ENCODE measurements around the gene DGKG. TPM values are rescaled to one million over a fixed set of nuclear protein-coding genes. Genes with fewer than 3 reads are reported as not detected.

The DGKG gene
- total and polyA plus RNA-seq, 4 donors = 0.84 to 7.8 (median 1.7) TPM

DNA sequence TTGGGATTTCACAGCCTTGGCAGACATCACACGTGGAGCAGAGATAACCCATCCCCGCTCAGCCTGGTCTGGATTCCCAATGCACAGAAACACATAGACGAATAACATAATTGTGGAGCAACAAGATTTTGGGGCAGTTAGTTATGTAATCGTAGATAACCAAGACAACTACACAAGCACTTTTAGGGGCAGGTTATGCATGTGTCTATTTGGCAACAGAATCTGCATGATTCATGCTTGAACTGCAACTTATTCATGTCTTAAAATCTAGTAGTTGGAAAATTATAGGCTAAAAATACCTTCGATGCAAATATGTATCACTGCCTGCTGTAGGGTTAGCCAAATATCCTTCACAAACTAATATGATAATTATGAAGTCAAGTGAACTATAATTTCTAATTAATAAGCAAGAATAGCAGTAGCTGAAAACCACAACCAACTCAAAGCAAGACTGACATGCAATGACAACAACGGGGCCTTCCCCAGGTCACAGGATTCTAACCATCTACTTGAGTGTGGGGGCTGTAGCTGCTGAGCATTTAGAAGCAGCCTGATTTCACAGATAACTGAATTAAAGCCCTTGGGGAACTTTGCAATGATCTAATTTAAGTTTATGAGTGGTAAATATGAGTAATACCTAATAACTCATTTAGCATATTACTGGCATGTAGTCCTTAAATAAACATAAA, 31.1 kb downstream of the DGKG start:
- Histone ChIP-seq H3K27me3 (ENCODE audit: control insufficient read depth in 4 of 4, insufficient read depth in 4 of 4, low read length in 3 of 4) (no peaks in the 10 kb centered on the region), H3K36me3 (ENCODE audit: control insufficient read depth in 4 of 4, insufficient read depth in 3 of 4, low read depth in 1 of 4, low read length in 3 of 4) (no peaks in the 10 kb centered on the region), H3K9me3 (ENCODE audit: control insufficient read depth in 4 of 4, low read length in 3 of 4) (no peaks in the 10 kb centered on the region), H3K4me3 (ENCODE audit: low read depth in 1 of 3, low read length in 3 of 3) (no peak overlapping the region), H3K9ac (ENCODE audit: low read depth in 1 of 2, low read length in 2 of 2) (no peak overlapping the region), H3K27ac (ENCODE audit: low read depth in 1 of 2, low read length in 2 of 2) (no peak overlapping the region), H3K4me1 (ENCODE audit: control insufficient read depth in 4 of 4, insufficient read depth in 4 of 4, low read length in 3 of 4) (peaks cover 0 to 7% (median 2%) of the 10 kb centered on the region in 4 donors)
- WGBS = 83% methylated on average over 6 of the region's 6 CpGs
- no peak for DNase-seq (ENCODE audit: low spot score)
- no peak for TF ChIP-seq HNF4A (conservative IDR thresholded peaks at IDR 0.05)
- no peak for TF ChIP-seq FOXA1 (IDR thresholded peaks at IDR 0.05)
- TF ChIP-seq EGR1 (IDR thresholded peaks at IDR 0.05; ENCODE audit: low read depth in 2 of 2) = no peak
- TF ChIP-seq, protein P1, sequence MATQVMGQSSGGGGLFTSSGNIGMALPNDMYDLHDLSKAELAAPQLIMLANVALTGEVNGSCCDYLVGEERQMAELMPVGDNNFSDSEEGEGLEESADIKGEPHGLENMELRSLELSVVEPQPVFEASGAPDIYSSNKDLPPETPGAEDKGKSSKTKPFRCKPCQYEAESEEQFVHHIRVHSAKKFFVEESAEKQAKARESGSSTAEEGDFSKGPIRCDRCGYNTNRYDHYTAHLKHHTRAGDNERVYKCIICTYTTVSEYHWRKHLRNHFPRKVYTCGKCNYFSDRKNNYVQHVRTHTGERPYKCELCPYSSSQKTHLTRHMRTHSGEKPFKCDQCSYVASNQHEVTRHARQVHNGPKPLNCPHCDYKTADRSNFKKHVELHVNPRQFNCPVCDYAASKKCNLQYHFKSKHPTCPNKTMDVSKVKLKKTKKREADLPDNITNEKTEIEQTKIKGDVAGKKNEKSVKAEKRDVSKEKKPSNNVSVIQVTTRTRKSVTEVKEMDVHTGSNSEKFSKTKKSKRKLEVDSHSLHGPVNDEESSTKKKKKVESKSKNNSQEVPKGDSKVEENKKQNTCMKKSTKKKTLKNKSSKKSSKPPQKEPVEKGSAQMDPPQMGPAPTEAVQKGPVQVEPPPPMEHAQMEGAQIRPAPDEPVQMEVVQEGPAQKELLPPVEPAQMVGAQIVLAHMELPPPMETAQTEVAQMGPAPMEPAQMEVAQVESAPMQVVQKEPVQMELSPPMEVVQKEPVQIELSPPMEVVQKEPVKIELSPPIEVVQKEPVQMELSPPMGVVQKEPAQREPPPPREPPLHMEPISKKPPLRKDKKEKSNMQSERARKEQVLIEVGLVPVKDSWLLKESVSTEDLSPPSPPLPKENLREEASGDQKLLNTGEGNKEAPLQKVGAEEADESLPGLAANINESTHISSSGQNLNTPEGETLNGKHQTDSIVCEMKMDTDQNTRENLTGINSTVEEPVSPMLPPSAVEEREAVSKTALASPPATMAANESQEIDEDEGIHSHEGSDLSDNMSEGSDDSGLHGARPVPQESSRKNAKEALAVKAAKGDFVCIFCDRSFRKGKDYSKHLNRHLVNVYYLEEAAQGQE (IDR thresholded peaks at IDR 0.05) = no peak
- no peak for TF ChIP-seq RAD21 (IDR thresholded peaks at IDR 0.05)
- TF ChIP-seq NR2F2 (IDR thresholded peaks at IDR 0.05) = no peak
- TF ChIP-seq FOXA2 (IDR thresholded peaks at IDR 0.05) = no peak
- TF ChIP-seq HNF4G (IDR thresholded peaks at IDR 0.05) = no peak

- Histone ChIP-seq H3K4me3 (ENCODE audit: low read depth in 1 of 3, low read length in 3 of 3) (no peak overlapping the region), H3K9ac (ENCODE audit: low read depth in 1 of 2, low read length in 2 of 2) (no peak overlapping the region), H3K27ac (ENCODE audit: low read depth in 1 of 2, low read length in 2 of 2) (no peak overlapping the region), H3K4me1 (ENCODE audit: control insufficient read depth in 4 of 4, insufficient read depth in 4 of 4, low read length in 3 of 4) (peaks cover 0 to 4% (median 1%) of the 10 kb centered on the region in 4 donors), H3K36me3 (ENCODE audit: control insufficient read depth in 4 of 4, insufficient read depth in 3 of 4, low read depth in 1 of 4, low read length in 3 of 4) (no peaks in the 10 kb centered on the region), H3K27me3 (ENCODE audit: control insufficient read depth in 4 of 4, insufficient read depth in 4 of 4, low read length in 3 of 4) (no peaks in the 10 kb centered on the region), H3K9me3 (ENCODE audit: control insufficient read depth in 4 of 4, low read length in 3 of 4) (no peaks in the 10 kb centered on the region)
- TF ChIP-seq SP1 (IDR thresholded peaks at IDR 0.05) = no peak
- DNase-seq (ENCODE audit: low spot score) = no peak
- WGBS = 91% methylated on average over 1 of the region's 1 CpG
These were observed 32.4 kb downstream of the DGKG start for GRCh38 chr3:186329589-186329988.

- 65% methylated on average over 2 of the region's 2 CpGs for WGBS
These were observed 34.0 kb downstream of the DGKG start for GRCh38 chr3:186327912-186328487.

More at GRCh38 chr3:186327912-186328487, 34.0 kb downstream of the DGKG start:
- H3K27ac ChIP-seq (ENCODE audit: low read depth in 1 of 2, low read length in 2 of 2) = no peak overlapping the region
- H3K9ac ChIP-seq (ENCODE audit: low read depth in 1 of 2, low read length in 2 of 2) = no peak overlapping the region
- H3K9me3 ChIP-seq (ENCODE audit: control insufficient read depth in 4 of 4, low read length in 3 of 4) = no peaks in the 10 kb centered on the region
- no peak overlapping the region for H3K4me3 ChIP-seq (ENCODE audit: low read depth in 1 of 3, low read length in 3 of 3)
- H3K4me1 ChIP-seq (ENCODE audit: control insufficient read depth in 4 of 4, insufficient read depth in 4 of 4, low read length in 3 of 4) = no peaks in the 10 kb centered on the region
- TF ChIP-seq RXRA (IDR thresholded peaks at IDR 0.05) (no peak), FOXA2 (IDR thresholded peaks at IDR 0.05) (no peak), JUND (IDR thresholded peaks at IDR 0.05) (no peak), HNF4A (conservative IDR thresholded peaks at IDR 0.05) (no peak)
- TF ChIP-seq, protein P2, sequence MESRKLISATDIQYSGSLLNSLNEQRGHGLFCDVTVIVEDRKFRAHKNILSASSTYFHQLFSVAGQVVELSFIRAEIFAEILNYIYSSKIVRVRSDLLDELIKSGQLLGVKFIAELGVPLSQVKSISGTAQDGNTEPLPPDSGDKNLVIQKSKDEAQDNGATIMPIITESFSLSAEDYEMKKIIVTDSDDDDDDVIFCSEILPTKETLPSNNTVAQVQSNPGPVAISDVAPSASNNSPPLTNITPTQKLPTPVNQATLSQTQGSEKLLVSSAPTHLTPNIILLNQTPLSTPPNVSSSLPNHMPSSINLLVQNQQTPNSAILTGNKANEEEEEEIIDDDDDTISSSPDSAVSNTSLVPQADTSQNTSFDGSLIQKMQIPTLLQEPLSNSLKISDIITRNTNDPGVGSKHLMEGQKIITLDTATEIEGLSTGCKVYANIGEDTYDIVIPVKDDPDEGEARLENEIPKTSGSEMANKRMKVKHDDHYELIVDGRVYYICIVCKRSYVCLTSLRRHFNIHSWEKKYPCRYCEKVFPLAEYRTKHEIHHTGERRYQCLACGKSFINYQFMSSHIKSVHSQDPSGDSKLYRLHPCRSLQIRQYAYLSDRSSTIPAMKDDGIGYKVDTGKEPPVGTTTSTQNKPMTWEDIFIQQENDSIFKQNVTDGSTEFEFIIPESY (IDR thresholded peaks at IDR 0.05) = no peak
- no peaks in the 10 kb centered on the region for H3K27me3 ChIP-seq (ENCODE audit: control insufficient read depth in 4 of 4, insufficient read depth in 4 of 4, low read length in 3 of 4)
- no peak for DNase-seq (ENCODE audit: low spot score)
- no peaks in the 10 kb centered on the region for H3K36me3 ChIP-seq (ENCODE audit: control insufficient read depth in 4 of 4, insufficient read depth in 3 of 4, low read depth in 1 of 4, low read length in 3 of 4)

Measured in liver (tissue), 9 donors.